Epithelial cell of esophagus (primary cell): ENCODE measurements around the gene NR2C2AP.

Source experiments
- DNase-seq: peaks from one replicate; pipeline ENCODE4 v3.0.0; 2010; ENCODE audit warnings: low read depth
- H3K4me3 ChIP-seq: 2 replicates; pipeline ENCODE4 v1.5.1; 2011; ENCODE audit warnings: mild to moderate bottlenecking, low read length, control low read depth
- CTCF ChIP-seq: IDR thresholded peaks from 2 replicates; pipeline ENCODE4 v1.5.1; 2011; ENCODE audit warnings: low read depth, mild to moderate bottlenecking, low read length, control low read depth, inconsistent platforms; ENCODE audit not compliant: insufficient read depth; ENCODE audit errors: missing control alignments

NR2C2AP gene

GRCh38 chr19:19193926-19194325 is 9.3 kb downstream of the NR2C2AP start:
- TF ChIP-seq CTCF = no peak
- H3K4me3 ChIP-seq = peak overlapping the region; percentile 98
- DNase-seq = no peak

- TF ChIP-seq CTCF = no peak
- DNase-seq = no peak
- H3K4me3 ChIP-seq = peak overlapping the region; percentile 98
Measured at GRCh38 chr19:19192910-19193423, 10.2 kb downstream of the NR2C2AP start.

- no peak for TF ChIP-seq CTCF
- peak within 1 kb of the TSS; percentile 98 for H3K4me3 ChIP-seq
- DNase-seq = peak; percentile 99
Measured at GRCh38 chr19:19192078-19192882, 10.9 kb downstream of the NR2C2AP start, which contains the start of the genes BORCS8 and RFXANK. Gene BORCS8 (minus strand): TSS chr19:19192152. CDS start chr19:19192117, 35 bp downstream. Gene RFXANK (plus strand): TSS chr19:19192258. CDS start chr19:19193947, 1,689 bp downstream.

GRCh38 chr19:19191768-19192077 is 11.5 kb downstream of the NR2C2AP start:
- no peak for DNase-seq
- no peak for TF ChIP-seq CTCF
- peak overlapping the region; percentile 98 for H3K4me3 ChIP-seq

- H3K4me3 ChIP-seq = no peak overlapping the region
- no peak for DNase-seq
- TF ChIP-seq CTCF = no peak
Measured at GRCh38 chr19:19186742-19187141, 16.5 kb downstream of the NR2C2AP start.

- DNase-seq = peak; percentile 67
- no peak overlapping the region for H3K4me3 ChIP-seq
Measured at GRCh38 chr19:19185853-19186740, 17.1 kb downstream of the NR2C2AP start.

More at GRCh38 chr19:19185853-19186740, 17.1 kb downstream of the NR2C2AP start:
- peak; percentile 52 for TF ChIP-seq CTCF
